Neural crest cell (in vitro differentiated cells): ENCODE data around the gene THRB. TPM values are rescaled to one million over a fixed set of nuclear protein-coding genes. Genes with fewer than 3 reads are reported as not detected.

Experiments used
- DNase-seq: peaks from one replicate; pipeline ENCODE4 v3.0.0; 2021; ENCODE audit warnings: low read depth, mixed read lengths, low spot score
- H3K27ac Mint-ChIP-seq: one replicate; pipeline ENCODE4 v1.8.0; 2021; ENCODE audit warnings: mild to moderate bottlenecking, mixed read lengths; ENCODE audit not compliant: unreplicated experiment
- H3K27me3 Mint-ChIP-seq: 2 replicates; pipeline ENCODE4 v1.8.0; 2021; ENCODE audit warnings: low read depth, mild to moderate bottlenecking, mixed read lengths
- H3K36me3 Mint-ChIP-seq: 2 replicates; pipeline ENCODE4 v1.8.0; 2021; ENCODE audit warnings: low read depth, mild to moderate bottlenecking, mixed read lengths
- H3K4me1 Mint-ChIP-seq: 2 replicates; pipeline ENCODE4 v1.8.0; 2021; ENCODE audit warnings: mixed read lengths
- H3K4me3 Mint-ChIP-seq: one replicate; pipeline ENCODE4 v1.8.0; 2021; ENCODE audit warnings: mild to moderate bottlenecking, mixed read lengths
- H3K9me3 Mint-ChIP-seq: 2 replicates; pipeline ENCODE4 v1.8.0; 2021; ENCODE audit warnings: mixed read lengths
- CTCF ChIP-seq: fragments of 200-600 bp; sonication (generic); conservative IDR thresholded peaks from 2 replicates; pipeline ENCODE4 v1.5.0; 2021; ENCODE audit warnings: antibody characterized with exemption, mild to moderate bottlenecking
- total RNA-seq: library from RNA; stranded (reverse); gene quantifications from 2 replicates; pipeline ENCODE4 v1.2.1, GENCODE V29; 2021

Gene THRB
- total RNA-seq, 1 donor from 2014 or later, result 0.65 TPM

GRCh38 chr3:24128199-24129005 is 366.2 kb downstream of the THRB start:
- Mint-ChIP-seq H3K4me1 (no peaks in the 10 kb centered on the region), H3K4me3 (no peak overlapping the region), H3K36me3 (no peaks in the 10 kb centered on the region), H3K27ac (no peak overlapping the region), H3K27me3 (no peaks in the 10 kb centered on the region), H3K9me3 (no peaks in the 10 kb centered on the region)
- DNase-seq, result no peak
- no peak for TF ChIP-seq CTCF

DNA sequence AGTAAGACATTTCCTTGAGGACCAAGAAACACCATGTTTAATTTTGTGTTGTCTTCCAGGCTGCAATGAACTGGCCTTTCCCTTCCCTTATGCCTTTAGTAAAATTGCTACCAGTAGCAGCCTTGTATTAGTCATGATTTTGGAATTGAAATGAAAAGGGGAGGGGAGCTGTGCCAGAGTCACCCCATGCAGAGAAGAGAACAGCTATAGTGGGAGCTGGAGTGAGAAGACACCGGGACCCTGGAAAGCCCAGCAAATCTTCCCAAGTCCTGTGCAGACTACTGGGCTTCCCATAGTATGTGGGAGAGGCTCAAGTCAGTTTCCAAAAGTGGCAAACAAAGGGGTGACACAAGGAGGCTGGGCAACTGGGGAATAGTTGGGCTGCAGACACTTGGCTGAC is 371.1 kb downstream of the THRB start:
- Mint-ChIP-seq H3K27ac (no peak overlapping the region), H3K4me3 (no peak overlapping the region), H3K27me3 (no peaks in the 10 kb centered on the region), H3K9me3 (no peaks in the 10 kb centered on the region), H3K4me1 (no peaks in the 10 kb centered on the region), H3K36me3 (no peaks in the 10 kb centered on the region)
- TF ChIP-seq CTCF, result no peak
- no peak for DNase-seq

DNA sequence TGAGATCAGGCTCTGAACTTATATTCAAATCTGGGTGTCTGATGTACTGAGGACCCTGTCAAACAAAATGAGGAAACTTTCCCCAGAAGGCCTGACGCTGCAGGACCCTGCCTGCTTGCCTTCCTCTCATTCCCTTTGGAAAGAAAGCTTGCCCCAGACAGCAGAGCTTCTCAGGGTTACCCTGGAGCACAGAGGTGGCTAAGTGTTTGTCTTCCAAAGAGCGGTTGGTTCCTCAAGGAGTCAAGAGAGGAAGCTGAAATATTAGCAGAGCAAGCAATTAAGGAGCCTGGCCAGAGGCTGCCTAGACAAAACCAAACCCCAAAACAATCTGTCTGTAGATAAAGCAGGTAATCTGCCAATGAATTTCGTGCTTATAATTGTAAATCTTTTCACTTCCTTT is 374.2 kb downstream of the THRB start:
- Mint-ChIP-seq H3K4me3 (no peak overlapping the region), H3K9me3 (no peaks in the 10 kb centered on the region), H3K27me3 (no peaks in the 10 kb centered on the region), H3K4me1 (no peaks in the 10 kb centered on the region), H3K36me3 (no peaks in the 10 kb centered on the region), H3K27ac (no peak overlapping the region)
- no peak for TF ChIP-seq CTCF
- no peak for DNase-seq

GRCh38 chr3:24119321-24119751 is 375.3 kb downstream of the THRB start:
- Mint-ChIP-seq H3K4me3 (no peak overlapping the region), H3K27ac (no peak overlapping the region), H3K36me3 (no peaks in the 10 kb centered on the region), H3K4me1 (no peaks in the 10 kb centered on the region), H3K27me3 (no peaks in the 10 kb centered on the region), H3K9me3 (no peaks in the 10 kb centered on the region)
- TF ChIP-seq CTCF, result no peak
- DNase-seq, result no peak

DNA sequence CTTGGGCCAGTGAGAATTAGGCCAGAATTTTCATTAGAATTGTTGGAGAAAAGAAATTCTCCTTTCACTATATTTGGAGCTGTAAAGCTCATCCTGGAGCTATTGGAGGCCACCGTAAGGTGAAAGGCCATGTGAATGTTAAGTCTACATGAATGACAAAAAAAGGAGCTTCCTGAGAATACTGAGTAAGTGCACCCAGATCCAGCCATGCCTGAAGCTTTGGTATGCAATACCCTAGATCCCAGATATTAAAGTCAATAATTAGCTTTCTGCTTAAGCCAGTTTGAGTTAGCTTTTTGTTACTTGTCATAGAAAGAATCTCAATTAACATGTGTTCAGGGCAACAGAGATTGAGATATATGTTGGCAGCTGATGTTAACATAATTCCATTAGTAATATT is 377.1 kb downstream of the THRB start:
- TF ChIP-seq CTCF, result no peak
- H3K4me1 Mint-ChIP-seq, result no peaks in the 10 kb centered on the region
- no peak for DNase-seq
- no peaks in the 10 kb centered on the region for H3K36me3 Mint-ChIP-seq
- H3K4me3 Mint-ChIP-seq, result no peak overlapping the region
- H3K27ac Mint-ChIP-seq, result no peak overlapping the region
- no peaks in the 10 kb centered on the region for H3K27me3 Mint-ChIP-seq
- H3K9me3 Mint-ChIP-seq, result no peaks in the 10 kb centered on the region
